OCI-LY1 (cell line): ENCODE results near the gene LDAH.

ENCODE experiments used
- CTCF ChIP-seq: fragments of 200-600 bp; sonication (generic), shearing (Covaris generic); IDR thresholded peaks from 2 replicates; pipeline ENCODE4 v1.5.1; 2017; ENCODE audit warnings: mild to moderate bottlenecking, antibody characterized with exemption, low read length, moderate library complexity, mixed read lengths
- EZH2 ChIP-seq: fragments of 200-600 bp; sonication (generic), shearing (Covaris generic); IDR thresholded peaks from 2 replicates; pipeline ENCODE4 v1.8.0; 2017; ENCODE audit warnings: borderline replicate concordance, mixed run types, mild to moderate bottlenecking, antibody characterized with exemption, low read length, moderate library complexity, mixed read lengths

- TF ChIP-seq CTCF (no peak), EZH2 (no peak)
Measured at GRCh38 chr2:20664071-20664390, 158.9 kb downstream of the LDAH start.
